NCI-H2196 treated with DMSO at 0.1 percent for 48 hours (cell line): ENCODE measurements around the gene USP17L18.
"Not testable (repeated sequence)": the region's sequence is repeated elsewhere in the genome, so short reads cannot be mapped to it uniquely, and the experiment has no call there.

Experiments
- DNase-seq: peaks from one replicate; lab custom pipeline; 2025; ENCODE audit not compliant: unreplicated experiment; lab: John Stamatoyannopoulos, UW

The USP17L18 gene, protein sequence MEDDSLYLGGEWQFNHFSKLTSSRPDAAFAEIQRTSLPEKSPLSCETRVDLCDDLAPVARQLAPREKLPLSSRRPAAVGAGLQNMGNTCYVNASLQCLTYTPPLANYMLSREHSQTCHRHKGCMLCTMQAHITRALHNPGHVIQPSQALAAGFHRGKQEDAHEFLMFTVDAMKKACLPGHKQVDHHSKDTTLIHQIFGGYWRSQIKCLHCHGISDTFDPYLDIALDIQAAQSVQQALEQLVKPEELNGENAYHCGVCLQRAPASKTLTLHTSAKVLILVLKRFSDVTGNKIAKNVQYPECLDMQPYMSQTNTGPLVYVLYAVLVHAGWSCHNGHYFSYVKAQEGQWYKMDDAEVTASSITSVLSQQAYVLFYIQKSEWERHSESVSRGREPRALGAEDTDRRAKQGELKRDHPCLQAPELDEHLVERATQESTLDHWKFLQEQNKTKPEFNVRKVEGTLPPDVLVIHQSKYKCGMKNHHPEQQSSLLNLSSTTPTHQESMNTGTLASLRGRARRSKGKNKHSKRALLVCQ

DNA sequence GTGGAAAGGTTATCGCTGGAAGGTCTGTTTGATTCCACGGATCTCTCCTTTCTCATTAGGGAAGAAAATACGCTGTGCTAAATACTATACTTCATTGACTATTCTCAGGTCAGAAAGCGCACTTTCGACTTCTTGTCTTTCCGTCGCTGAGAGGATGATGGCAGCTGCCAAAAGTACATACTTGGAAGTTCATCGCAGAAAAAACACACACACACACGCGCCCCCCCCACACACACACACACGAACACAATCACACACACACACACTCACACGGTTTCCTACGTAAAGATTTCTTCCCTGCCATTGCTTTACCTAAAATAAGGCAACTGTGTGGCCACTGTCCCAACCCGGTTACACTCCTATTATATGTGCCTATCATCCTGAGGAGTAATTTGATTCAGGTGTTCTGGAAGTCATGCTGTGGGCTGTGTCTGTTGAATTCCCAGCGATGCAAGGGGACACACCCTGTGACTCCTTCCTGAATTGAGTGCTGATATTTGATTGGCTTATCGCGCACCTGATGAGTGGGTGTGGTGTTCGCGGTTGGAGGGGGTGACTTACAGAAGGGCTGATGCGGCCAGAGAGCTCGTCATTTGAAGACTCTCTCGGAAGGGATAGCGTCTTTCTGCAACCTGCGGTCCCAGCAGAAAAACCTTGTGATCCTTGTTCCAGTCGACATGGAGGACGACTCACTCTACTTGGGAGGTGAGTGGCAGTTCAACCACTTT, at the start of gene USP17L18:
Gene USP17L18 (plus strand): TSS at position 678 of the 728 bp plus-strand sequence. CDS start 0 bp downstream, at position 678.
- DNase-seq = not testable (repeated sequence)

DNA sequence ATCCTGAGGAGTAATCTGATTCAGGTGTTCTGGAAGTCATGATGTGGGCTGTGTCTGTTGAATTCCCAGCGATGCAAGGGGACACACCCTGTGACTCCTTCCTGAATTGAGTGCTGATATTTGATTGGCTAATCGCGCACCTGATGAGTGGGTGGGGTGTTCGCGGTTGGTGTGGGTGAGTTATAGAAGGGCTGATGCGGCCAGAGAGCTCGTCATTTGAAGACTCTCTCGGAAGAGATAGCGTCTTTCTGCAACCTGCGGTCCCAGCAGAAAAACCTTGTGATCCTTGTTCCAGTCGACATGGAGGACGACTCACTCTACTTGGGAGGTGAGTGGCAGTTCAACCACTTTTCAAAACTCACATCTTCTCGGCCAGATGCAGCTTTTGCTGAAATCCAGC, 38.1 kb upstream of the USP17L18 start, which contains the start of gene USP17L10:
Gene USP17L10 (plus strand): TSS at position 301 of the 400 bp plus-strand sequence. CDS start 0 bp downstream, at position 301.
- DNase-seq = not testable (repeated sequence)

DNA sequence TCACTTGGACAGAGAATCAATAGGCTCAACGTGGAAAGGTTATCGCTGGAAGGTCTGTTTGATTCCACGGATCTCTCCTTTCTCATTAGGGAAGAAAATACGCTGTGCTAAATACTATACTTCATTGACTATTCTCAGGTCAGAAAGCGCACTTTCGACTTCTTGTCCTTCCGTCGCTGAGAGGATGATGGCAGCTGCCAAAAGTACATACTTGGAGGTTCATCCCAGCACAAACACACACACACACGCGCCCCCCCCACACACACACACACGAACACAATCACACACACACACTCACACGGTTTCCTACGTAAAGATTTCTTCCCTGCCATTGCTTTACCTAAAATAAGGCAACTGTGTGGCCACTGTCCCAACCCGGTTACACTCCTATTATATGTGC, 33.7 kb upstream of the USP17L18 start:
- not testable (repeated sequence) for DNase-seq

DNA sequence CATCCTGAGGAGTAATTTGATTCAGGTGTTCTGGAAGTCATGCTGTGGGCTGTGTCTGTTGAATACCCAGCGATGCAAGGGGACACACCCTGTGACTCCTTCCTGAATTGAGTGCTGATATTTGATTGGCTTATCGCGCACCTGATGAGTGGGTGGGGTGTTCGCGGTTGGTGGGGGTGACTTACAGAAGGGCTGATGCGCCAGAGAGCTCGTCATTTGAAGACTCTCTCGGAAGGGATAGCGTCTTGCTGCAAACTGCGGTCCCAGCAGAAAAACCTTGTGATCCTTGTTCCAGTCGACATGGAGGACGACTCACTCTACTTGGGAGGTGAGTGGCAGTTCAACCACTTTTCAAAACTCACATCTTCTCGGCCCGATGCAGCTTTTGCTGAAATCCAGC, 33.3 kb upstream of the USP17L18 start, which contains the start of gene USP17L11:
Gene USP17L11 (plus strand): TSS at position 301 of the 400 bp plus-strand sequence. CDS start 0 bp downstream, at position 301.
- not testable (repeated sequence) for DNase-seq

DNA sequence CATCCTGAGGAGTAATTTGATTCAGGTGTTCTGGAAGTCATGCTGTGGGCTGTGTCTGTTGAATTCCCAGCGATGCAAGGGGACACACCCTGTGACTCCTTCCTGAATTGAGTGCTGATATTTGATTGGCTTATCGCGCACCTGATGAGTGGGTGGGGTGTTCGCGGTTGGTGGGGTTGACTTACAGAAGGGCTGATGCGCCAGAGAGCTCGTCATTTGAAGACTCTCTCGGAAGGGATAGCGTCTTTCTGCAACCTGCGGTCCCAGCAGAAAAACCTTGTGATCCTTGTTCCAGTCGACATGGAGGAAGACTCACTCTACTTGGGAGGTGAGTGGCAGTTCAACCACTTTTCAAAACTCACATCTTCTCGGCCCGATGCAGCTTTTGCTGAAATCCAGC, 28.6 kb upstream of the USP17L18 start, which contains the start of gene USP17L12:
Gene USP17L12 (plus strand): TSS at position 301 of the 400 bp plus-strand sequence. CDS start 0 bp downstream, at position 301.
- DNase-seq = not testable (repeated sequence)

DNA sequence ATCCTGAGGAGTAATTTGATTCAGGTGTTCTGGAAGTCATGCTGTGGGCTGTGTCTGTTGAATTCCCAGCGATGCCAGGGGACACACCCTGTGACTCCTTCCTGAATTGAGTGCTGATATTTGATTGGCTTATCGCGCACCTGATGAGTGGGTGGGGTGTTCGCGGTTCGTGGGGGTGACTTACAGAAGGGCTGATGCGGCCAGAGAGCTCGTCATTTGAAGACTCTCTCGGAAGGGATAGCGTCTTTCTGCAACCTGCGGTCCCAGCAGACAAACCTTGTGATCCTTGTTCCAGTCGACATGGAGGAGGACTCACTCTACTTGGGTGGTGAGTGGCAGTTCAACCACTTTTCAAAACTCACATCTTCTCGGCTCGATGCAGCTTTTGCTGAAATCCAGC, 23.8 kb upstream of the USP17L18 start, which contains the start of gene USP17L13:
Gene USP17L13 (plus strand): TSS at position 301 of the 400 bp plus-strand sequence. CDS start 0 bp downstream, at position 301.
- DNase-seq = not testable (repeated sequence)

DNA sequence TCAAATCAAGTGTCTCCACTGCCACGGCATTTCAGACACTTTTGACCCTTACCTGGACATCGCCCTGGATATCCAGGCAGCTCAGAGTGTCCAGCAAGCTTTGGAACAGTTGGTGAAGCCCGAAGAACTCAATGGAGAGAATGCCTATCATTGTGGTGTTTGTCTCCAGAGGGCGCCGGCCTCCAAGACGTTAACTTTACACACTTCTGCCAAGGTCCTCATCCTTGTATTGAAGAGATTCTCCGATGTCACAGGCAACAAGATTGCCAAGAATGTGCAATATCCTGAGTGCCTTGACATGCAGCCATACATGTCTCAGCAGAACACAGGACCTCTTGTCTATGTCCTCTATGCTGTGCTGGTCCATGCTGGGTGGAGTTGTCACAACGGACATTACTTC, 18.2 kb upstream of the USP17L18 start:
- not testable (repeated sequence) for DNase-seq

DNA sequence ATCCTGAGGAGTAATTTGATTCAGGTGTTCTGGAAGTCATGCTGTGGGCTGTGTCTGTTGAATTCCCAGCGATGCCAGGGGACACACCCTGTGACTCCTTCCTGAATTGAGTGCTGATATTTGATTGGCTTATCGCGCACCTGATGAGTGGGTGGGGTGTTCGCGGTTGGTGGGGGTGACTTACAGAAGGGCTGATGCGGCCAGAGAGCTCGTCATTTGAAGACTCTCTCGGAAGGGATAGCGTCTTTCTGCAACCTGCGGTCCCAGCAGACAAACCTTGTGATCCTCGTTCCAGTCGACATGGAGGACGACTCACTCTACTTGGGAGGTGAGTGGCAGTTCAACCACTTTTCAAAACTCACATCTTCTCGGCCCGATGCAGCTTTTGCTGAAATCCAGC, 14.3 kb upstream of the USP17L18 start, which contains the start of gene USP17L15:
Gene USP17L15 (plus strand): TSS at position 301 of the 400 bp plus-strand sequence. CDS start 0 bp downstream, at position 301.
- not testable (repeated sequence) for DNase-seq

DNA sequence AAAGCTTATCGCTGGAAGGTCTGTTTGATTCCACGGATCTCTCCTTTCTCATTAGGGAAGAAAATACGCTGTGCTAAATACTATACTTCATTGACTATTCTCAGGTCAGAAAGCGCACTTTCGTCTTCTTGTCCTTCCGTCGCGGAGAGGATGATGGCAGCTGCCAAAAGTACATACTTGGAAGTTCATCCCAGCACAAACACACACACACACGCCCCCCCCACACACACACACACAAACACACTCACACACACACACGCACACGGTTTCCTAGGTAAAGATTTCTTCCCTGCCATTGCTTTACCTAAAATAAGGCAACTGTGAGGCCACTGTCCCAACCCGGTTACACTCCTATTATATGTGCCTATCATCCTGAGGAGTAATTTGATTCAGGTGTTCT, 10.0 kb upstream of the USP17L18 start:
- not testable (repeated sequence) for DNase-seq

DNA sequence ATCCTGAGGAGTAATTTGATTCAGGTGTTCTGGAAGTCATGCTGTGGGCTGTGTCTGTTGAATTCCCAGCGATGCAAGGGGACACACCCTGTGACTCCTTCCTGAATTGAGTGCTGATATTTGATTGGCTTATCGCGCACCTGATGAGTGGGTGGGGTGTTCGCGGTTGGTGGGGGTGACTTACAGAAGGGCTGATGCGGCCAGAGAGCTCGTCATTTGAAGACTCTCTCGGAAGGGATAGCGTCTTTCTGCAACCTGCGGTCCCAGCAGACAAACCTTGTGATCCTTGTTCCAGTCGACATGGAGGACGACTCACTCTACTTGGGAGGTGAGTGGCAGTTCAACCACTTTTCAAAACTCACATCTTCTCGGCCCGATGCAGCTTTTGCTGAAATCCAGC, 4.9 kb upstream of the USP17L18 start, which contains the start of gene USP17L17:
Gene USP17L17 (plus strand): TSS at position 301 of the 400 bp plus-strand sequence. CDS start 0 bp downstream, at position 301.
- not testable (repeated sequence) for DNase-seq

DNA sequence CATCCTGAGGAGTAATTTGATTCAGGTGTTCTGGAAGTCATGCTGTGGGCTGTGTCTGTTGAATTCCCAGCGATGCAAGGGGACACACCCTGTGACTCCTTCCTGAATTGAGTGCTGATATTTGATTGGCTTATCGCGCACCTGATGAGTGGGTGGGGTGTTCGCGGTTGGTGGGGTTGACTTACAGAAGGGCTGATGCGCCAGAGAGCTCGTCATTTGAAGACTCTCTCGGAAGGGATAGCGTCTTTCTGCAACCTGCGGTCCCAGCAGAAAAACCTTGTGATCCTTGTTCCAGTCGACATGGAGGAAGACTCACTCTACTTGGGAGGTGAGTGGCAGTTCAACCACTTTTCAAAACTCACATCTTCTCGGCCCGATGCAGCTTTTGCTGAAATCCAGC, 4.6 kb downstream of the USP17L18 start, which contains the start of gene USP17L19:
Gene USP17L19 (plus strand): TSS at position 301 of the 400 bp plus-strand sequence. CDS start 0 bp downstream, at position 301.
- not testable (repeated sequence) for DNase-seq

DNA sequence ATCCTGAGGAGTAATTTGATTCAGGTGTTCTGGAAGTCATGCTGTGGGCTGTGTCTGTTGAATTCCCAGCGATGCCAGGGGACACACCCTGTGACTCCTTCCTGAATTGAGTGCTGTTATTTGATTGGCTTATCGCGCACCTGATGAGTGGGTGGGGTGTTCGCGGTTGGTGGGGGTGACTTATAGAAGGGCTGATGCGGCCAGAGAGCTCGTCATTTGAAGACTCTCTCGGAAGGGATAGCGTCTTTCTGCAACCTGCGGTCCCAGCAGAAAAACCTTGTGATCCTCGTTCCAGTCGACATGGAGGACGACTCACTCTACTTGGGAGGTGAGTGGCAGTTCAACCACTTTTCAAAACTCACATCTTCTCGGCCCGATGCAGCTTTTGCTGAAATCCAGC, 9.4 kb downstream of the USP17L18 start, which contains the start of gene USP17L20:
Gene USP17L20 (plus strand): TSS at position 301 of the 400 bp plus-strand sequence. CDS start 0 bp downstream, at position 301.
- DNase-seq = not testable (repeated sequence)

DNA sequence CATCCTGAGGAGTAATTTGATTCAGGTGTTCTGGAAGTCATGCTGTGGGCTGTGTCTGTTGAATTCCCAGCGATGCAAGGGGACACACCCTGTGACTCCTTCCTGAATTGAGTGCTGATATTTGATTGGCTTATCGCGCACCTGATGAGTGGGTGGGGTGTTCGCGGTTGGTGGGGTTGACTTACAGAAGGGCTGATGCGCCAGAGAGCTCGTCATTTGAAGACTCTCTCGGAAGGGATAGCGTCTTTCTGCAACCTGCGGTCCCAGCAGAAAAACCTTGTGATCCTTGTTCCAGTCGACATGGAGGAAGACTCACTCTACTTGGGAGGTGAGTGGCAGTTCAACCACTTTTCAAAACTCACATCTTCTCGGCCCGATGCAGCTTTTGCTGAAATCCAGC, 14.1 kb downstream of the USP17L18 start, which contains the start of gene USP17L21:
Gene USP17L21 (plus strand): TSS at position 301 of the 400 bp plus-strand sequence. CDS start 0 bp downstream, at position 301.
- DNase-seq = not testable (repeated sequence)

DNA sequence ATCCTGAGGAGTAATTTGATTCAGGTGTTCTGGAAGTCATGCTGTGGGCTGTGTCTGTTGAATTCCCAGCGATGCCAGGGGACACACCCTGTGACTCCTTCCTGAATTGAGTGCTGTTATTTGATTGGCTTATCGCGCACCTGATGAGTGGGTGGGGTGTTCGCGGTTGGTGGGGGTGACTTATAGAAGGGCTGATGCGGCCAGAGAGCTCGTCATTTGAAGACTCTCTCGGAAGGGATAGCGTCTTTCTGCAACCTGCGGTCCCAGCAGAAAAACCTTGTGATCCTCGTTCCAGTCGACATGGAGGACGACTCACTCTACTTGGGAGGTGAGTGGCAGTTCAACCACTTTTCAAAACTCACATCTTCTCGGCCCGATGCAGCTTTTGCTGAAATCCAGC, 18.9 kb downstream of the USP17L18 start, which contains the start of gene USP17L22:
Gene USP17L22 (plus strand): TSS at position 301 of the 400 bp plus-strand sequence. CDS start 0 bp downstream, at position 301.
- DNase-seq = not testable (repeated sequence)

DNA sequence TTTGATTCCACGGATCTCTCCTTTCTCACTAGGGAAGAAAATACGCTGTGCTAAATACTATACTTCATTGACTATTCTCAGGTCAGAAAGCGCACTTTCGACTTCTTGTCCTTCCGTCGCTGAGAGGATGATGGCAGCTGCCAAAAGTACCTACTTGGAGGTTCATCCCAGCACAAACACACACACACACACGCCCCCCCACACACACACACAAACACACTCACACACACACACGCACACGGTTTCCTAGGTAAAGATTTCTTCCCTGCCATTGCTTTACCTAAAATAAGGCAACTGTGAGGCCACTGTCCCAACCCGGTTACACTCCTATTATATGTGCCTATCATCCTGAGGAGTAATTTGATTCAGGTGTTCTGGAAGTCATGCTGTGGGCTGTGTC, 23.3 kb downstream of the USP17L18 start:
- not testable (repeated sequence) for DNase-seq
